Activated T-helper 2 cell treated with anti-CD3 and anti-CD28 coated beads, Interferon-gamma antibody, Interleukin-2, Interleukin-4, amounts not matched to agents 10 μg/mL and 5 μg/mL and 100 μg/mL, durations not matched to agents 14 hours and 24 hours and 36 hours (primary cell): ENCODE data around the gene ST6GALNAC6. TPM values are rescaled to one million over a fixed set of nuclear protein-coding genes. Genes with fewer than 3 reads are reported as not detected.
"Not testable (repeated sequence)": the region's sequence is repeated elsewhere in the genome, so short reads cannot be mapped to it uniquely, and the experiment has no call there.

ENCODE experiments used
- DNase-seq: peaks from one replicate; pipeline ENCODE4 v3.0.0; 2021; ENCODE audit warnings: low spot score
- H3K27ac Mint-ChIP-seq: one replicate; pipeline ENCODE4 v1.8.0; 2021; ENCODE audit warnings: mixed read lengths
- H3K27me3 Mint-ChIP-seq: one replicate; pipeline ENCODE4 v1.8.0; 2021; ENCODE audit warnings: low read depth, mixed read lengths
- H3K36me3 Mint-ChIP-seq: one replicate; pipeline ENCODE4 v1.8.0; 2021; ENCODE audit warnings: low read depth, mixed read lengths
- H3K4me1 Mint-ChIP-seq: one replicate; pipeline ENCODE4 v1.8.0; 2021; ENCODE audit warnings: low read depth, mixed read lengths
- H3K4me3 Mint-ChIP-seq: one replicate; pipeline ENCODE4 v1.8.0; 2021; ENCODE audit warnings: low read depth, mild to moderate bottlenecking, moderate library complexity, mixed read lengths
- H3K9me3 Mint-ChIP-seq: one replicate; pipeline ENCODE4 v1.8.0; 2021; ENCODE audit warnings: mixed read lengths
- intact Hi-C: fragments of 100-400 bp; cut with micrococcal nuclease; formaldehyde crosslinking; loops from one replicate; pipeline ENCODE4 v1.15.1; 2023
- total RNA-seq: library from RNA; stranded (reverse); gene quantifications from 2 replicates; pipeline ENCODE4 v1.2.3, GENCODE V29; 2022

Gene ST6GALNAC6
- total RNA-seq, 1 donor from 2014 or later, result 60.7 TPM

DNA sequence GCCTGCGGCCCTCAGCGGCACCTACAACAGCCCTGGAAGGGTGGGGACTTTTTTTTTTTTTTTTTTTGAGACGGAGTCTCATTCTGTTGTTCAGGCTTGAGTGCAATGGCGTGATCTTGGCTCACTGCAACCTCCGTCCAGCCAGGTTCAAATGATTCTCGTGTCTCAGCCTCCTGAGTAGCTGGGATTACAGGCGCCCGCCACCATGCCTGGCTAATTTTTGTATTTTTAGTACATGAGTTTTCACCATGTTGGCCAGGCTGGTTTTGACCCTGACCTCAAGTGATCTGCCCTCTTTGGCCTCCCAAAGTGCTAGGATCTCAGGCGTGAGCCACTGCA lies 29.3 kb downstream of the ST6GALNAC6 start:
- H3K4me1 Mint-ChIP-seq, H3K27me3 Mint-ChIP-seq, H3K27ac Mint-ChIP-seq, H3K4me3 Mint-ChIP-seq, H3K9me3 Mint-ChIP-seq, H3K36me3 Mint-ChIP-seq, DNase-seq: not testable (repeated sequence)
- intact Hi-C loops, result loop anchor here (2.0 kb wide), 1 partner anchor 135 kb away; the partner anchor contains the start of gene TOR2A

DNA sequence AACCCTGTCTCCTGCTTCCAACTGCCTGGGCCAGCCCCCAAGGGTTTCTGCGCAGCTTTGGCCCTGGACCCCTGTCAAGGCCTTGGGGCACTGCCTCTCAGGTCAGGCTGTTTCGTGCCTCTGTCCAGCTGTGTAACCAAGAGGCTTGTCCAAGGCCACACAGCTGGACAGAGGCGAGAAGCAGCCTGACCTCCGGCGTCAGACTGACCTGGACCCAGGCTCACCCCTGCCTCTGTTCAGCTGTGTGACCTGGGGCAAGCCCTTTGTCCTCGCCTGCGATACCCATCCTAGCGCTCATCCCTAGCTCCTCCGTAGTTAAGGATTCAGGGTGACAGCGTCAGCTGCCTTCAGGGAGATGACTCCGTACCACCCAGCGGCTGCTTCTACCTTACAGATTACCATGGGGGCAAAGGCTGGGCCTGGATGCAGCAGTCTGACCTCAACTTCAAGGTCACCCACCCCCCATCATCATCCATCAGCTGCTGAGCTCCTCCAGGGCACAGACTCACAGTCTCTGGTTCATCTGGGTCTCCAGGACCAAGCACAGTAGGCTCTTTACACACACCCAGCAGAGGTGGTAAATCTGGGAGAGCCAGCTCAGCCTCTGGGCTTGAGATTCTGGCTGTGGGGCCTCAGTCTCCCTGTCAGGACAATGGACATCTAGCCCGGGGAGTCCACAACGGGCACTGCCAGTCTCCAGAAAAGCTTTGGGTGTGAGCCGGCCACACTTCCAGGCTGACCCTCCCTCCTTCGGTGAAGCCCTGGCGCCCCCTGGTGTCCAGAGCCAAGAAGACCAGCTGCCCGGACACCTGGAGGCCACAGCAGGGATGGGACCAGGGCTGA lies 29.9 kb downstream of the ST6GALNAC6 start:
- intact Hi-C loops, result loop anchor here (2.0 to 5.0 kb wide), 2 partner anchors 48 to 135 kb away; partner anchors contain the start of genes ST6GALNAC4 and TOR2A
- no peak overlapping the region for H3K4me3 Mint-ChIP-seq
- peak; percentile 69 for DNase-seq
- H3K36me3 Mint-ChIP-seq, result peaks cover 8% of the 10 kb centered on the region
- H3K27ac Mint-ChIP-seq, result no peak overlapping the region
- H3K4me1 Mint-ChIP-seq, result peaks cover 12% of the 10 kb centered on the region
- H3K9me3 Mint-ChIP-seq, result no peaks in the 10 kb centered on the region
- no peaks in the 10 kb centered on the region for H3K27me3 Mint-ChIP-seq

DNA sequence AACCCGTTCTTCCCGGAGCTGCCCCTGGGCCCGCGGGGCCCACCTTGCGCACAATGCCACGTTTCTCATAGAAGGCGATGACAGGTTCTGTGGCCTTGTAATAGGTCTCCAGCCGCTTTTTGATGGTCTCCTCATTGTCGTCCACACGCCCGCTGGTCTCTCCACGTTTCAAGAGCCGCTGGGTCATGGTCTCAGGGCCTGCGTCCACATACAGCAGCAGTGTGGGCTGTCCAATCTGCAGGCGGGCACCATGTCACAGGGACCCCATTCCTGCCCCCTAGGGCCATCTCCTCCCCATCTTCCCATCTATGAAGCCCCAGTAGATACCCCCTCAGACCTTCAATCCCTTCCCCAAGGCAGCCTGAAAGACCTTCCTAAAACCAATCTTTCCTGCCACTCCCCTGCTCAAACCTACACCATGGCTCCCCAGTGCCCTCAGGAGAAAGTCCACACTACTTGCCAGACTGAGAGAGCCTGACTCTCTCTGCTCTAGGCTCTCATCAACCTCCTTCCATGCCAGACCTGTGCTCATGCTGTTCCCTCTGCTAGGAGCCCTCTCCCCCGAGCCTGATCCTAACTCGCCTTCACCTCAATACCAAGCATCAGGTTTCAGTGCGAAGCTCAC lies 31.0 kb downstream of the ST6GALNAC6 start:
- H3K36me3 Mint-ChIP-seq, result peaks cover 8% of the 10 kb centered on the region
- peaks cover 12% of the 10 kb centered on the region for H3K4me1 Mint-ChIP-seq
- no peak overlapping the region for H3K4me3 Mint-ChIP-seq
- H3K27ac Mint-ChIP-seq, result no peak overlapping the region
- no peaks in the 10 kb centered on the region for H3K27me3 Mint-ChIP-seq
- intact Hi-C loops, result loop anchor here (5.0 kb wide), 1 partner anchor 49 kb away; the partner anchor contains the start of gene ST6GALNAC4
- H3K9me3 Mint-ChIP-seq, result no peaks in the 10 kb centered on the region
- DNase-seq, result no peak

DNA sequence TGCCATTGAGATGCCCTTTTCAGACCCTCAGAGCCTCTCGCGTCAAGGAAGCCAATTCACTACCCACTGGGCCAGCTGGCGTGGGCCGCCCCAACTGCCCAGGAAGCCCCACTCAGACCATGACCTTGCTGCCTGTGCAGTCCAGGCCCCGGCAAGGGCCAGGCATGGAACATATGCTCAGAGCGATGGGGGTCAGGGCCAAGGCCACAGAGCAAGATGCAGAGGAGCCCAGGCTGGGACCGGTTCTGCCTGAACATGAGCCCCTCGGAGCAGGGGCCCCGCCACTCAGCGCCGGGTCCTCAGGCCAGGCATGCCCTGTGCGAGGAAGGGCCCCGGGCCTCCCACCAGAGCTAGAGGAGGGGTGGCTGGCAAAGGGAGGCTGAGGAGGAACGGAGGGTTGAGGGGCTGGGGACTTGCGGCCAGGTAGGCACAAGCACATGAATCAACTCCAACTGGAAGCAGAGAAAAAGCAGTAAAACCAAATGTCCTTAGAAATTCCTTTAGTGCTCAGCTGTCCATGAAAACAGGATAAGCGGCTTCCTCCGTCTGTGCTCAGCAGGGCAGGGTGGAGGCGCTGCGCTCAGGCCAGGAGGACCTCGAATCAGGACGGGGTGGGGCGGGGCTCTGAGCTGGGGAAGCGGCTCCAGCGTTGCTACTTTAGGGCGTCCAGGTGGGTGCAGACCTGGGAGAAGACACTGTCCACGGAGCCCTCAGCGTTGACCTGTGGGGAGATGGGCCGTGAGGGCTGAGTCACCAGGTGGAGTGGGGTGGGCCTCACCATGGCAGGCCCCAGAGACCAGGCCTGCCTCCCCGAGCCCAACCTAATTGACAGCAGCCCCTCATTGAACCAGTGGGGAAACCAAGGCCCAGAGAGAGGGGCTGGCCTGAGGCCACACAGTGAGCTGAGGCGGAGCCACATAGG lies 31.8 kb downstream of the ST6GALNAC6 start:
- Mint-ChIP-seq H3K36me3 (peaks cover 8% of the 10 kb centered on the region), H3K27ac (no peak overlapping the region), H3K4me1 (peaks cover 17% of the 10 kb centered on the region), H3K9me3 (no peaks in the 10 kb centered on the region), H3K4me3 (no peak overlapping the region), H3K27me3 (no peaks in the 10 kb centered on the region)
- intact Hi-C loops, result loop anchor here (5.0 kb wide), 1 partner anchor 50 kb away; the partner anchor contains the start of gene ST6GALNAC4
- DNase-seq, result no peak

DNA sequence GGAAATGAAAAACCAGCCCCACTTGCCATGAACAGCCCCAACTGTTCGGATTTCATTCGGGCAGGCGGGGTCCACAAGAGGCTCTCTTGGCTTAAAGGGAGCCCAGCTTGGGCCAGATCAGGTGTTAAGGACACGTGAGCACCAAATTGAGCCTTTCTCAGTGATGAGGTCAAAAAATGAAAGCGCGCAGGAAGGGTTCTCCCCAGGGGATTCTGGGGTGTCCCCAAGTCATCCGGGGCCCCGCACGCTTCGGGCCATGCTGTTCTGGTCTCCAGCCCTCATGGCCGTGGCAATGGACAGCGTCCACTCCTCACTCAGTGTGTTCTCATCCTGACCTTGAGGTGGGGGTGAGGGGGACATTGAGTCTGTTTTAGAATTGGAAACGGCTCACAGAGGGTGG lies 32.9 kb downstream of the ST6GALNAC6 start:
- Mint-ChIP-seq H3K27ac (no peak overlapping the region), H3K27me3 (no peaks in the 10 kb centered on the region), H3K9me3 (no peaks in the 10 kb centered on the region), H3K36me3 (peaks cover 8% of the 10 kb centered on the region), H3K4me3 (no peak overlapping the region), H3K4me1 (peaks cover 23% of the 10 kb centered on the region)
- DNase-seq, result no peak
- intact Hi-C loops, result loop anchor here (5.0 kb wide), 1 partner anchor 51 kb away; the partner anchor contains the start of gene ST6GALNAC4

DNA sequence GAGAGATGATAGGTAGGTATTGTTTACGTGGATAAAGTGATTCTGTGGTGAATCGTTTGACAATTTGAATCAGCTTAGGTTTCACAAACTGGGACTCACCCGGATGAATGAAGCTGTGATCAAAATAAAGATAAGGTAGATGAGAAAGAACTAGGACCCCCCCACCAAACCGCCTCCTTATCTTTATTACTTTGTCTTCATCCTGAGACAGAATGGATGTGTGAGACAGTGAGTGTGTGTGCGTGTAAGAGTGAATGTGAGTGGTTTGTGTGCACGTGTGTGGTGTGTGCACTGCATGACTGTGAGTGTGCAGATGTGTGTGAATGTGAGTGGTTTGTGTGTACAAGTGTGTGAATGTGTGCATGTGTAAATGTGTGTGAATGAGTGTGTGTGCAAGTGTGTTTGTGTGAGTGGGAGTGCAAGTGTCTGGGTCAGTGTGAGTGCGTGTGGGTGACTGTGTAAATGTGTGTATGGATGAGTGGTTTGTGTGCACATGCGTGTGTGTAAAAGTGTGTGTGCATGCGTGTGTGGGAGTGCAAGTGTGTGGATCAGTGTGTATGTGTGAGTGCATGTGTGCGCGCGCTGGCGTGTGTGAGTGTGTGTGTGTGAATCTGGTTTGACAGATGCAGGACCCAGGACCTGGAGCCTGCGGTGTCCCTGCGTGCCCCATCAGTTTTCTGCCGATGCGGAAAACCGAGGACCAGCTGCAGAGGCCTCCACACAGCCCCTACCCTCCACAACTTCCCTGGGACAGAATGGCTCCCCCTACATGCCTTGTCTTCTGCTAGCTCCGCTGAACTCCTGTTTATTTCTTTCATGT lies 33.5 kb downstream of the ST6GALNAC6 start:
- Mint-ChIP-seq H3K36me3 (peaks cover 8% of the 10 kb centered on the region), H3K27ac (peak overlapping the region; percentile 62), H3K27me3 (no peaks in the 10 kb centered on the region), H3K4me1 (peaks cover 25% of the 10 kb centered on the region), H3K4me3 (no peak overlapping the region), H3K9me3 (no peaks in the 10 kb centered on the region)
- peak; percentile 42 for DNase-seq
- intact Hi-C loops, result loop anchor here (1.0 to 5.0 kb wide), 3 partner anchors 51 to 81 kb away; partner anchors contain the start of gene ST6GALNAC4

DNA sequence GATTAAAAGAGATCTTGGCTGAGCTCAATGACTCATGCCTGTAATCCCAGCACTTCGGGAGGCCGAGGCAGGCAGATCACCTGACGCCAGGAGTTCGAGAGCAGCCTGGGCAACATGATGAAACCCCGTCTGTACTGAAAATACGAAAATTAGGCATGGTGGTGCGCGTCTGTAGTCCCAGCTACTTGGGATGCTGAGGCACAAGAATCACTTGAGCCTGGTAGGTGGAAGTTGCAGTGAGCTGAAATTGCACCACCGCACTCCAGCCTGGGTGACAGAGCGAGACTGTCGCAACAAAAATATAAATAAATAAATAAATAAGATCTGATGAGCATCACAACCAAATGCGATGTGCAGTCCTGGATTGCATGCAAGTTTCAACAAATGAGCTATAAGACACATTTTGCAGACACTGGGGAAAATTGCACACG lies 36.2 kb downstream of the ST6GALNAC6 start:
- intact Hi-C loops, result no loop called here
- Mint-ChIP-seq H3K27me3 (no peaks in the 10 kb centered on the region), H3K9me3 (no peaks in the 10 kb centered on the region), H3K4me1 (peaks cover 25% of the 10 kb centered on the region), H3K27ac (peak overlapping the region; percentile 21), H3K36me3 (peaks cover 4% of the 10 kb centered on the region), H3K4me3 (no peak overlapping the region)
- no peak for DNase-seq

DNA sequence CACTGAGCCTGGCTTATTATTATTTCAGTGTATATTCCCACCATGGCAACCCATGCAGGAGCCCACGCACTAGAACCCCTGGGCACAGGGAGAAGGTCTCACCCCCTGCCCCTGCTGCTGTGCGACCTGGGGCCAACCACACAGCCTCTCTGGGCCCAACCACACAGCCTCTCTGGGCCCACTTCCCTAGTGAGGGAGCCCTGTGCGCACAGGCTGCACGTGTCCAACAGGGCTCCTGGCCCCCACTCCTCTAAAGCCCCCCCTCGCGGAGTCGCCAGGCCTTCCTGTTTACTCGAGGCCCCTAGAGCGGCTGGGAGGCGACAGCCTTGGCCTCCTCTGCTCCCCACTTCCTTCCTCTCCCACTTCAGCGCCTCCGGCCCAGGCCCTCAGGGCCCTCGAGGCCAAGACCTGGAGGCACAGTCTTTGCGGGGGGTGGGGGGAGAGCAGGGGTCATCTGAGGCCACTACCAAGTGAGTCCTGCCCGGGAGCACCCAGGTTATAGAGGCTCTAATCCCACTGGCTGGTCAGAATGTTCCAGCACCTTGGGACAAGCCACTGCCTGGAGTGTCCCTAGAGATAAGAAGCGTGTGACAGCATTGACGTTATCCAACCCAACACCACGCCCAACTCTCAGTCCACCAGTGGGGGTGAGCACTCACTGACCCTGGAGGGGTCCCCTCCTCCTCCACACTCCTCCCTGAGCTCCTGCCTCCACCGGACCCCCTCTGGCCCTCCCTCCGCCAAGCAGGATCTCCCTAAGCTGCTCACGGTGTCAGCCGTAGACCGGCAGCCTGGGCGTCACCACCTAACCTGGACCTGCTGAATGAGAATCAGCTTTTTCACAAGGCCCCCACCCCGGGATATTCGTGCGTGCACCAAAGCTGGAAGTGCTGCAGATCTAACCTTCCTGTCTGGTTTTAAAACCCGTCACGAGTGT lies 37.1 kb downstream of the ST6GALNAC6 start:
- H3K27ac Mint-ChIP-seq, result peak overlapping the region; percentile 46
- H3K27me3 Mint-ChIP-seq, result no peaks in the 10 kb centered on the region
- no peaks in the 10 kb centered on the region for H3K9me3 Mint-ChIP-seq
- DNase-seq, result peak; percentile 35
- intact Hi-C loops, result no loop called here
- no peak overlapping the region for H3K4me3 Mint-ChIP-seq
- peaks cover 4% of the 10 kb centered on the region for H3K36me3 Mint-ChIP-seq
- H3K4me1 Mint-ChIP-seq, result peaks cover 25% of the 10 kb centered on the region

DNA sequence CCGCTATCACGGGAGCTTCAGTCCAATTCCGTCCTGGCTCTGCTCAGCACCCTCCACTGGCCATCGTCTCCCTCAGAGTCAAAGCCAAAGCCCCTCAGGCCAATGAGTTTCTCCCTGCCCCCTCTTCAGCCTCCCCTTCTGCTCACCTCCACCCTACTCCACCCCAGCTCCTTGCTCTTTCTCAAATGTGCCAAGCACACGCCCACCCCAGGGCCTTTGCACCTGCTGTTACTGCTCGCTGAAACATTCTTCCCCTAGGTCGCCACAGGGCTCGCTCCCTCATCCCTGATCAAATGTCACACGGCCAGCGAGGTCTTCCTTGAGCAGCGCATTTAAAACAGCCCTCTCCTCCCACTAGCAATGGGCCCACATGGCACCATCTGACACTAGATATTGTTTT lies 38.6 kb downstream of the ST6GALNAC6 start:
- peaks cover 2% of the 10 kb centered on the region for H3K36me3 Mint-ChIP-seq
- peaks cover 23% of the 10 kb centered on the region for H3K4me1 Mint-ChIP-seq
- DNase-seq, result no peak
- intact Hi-C loops, result no loop called here
- H3K27ac Mint-ChIP-seq, result peak overlapping the region; percentile 2
- H3K9me3 Mint-ChIP-seq, result no peaks in the 10 kb centered on the region
- H3K27me3 Mint-ChIP-seq, result no peaks in the 10 kb centered on the region
- H3K4me3 Mint-ChIP-seq, result no peak overlapping the region

DNA sequence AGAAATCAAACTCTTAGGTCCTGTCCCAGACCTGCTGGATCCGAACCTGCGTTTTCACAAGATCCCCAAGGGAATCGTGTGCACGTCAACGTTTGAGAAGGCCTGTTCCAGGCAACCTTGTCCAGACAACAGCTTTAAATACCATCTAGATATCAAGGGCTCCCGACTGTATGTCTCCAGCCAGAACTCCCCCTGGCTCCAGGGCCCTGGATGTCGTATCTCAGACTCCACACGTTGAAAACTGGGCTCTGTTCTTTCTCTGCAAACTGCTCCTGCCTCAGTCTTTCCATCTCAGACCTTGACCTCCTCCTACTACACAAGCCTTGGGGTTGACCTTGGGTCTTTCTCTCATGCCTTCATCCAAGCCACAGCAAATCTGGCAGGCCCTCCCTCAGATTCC lies 39.1 kb downstream of the ST6GALNAC6 start:
- intact Hi-C loops, result no loop called here
- H3K9me3 Mint-ChIP-seq, result no peaks in the 10 kb centered on the region
- no peaks in the 10 kb centered on the region for H3K36me3 Mint-ChIP-seq
- H3K27me3 Mint-ChIP-seq, result no peaks in the 10 kb centered on the region
- no peak overlapping the region for H3K4me3 Mint-ChIP-seq
- no peak overlapping the region for H3K27ac Mint-ChIP-seq
- DNase-seq, result no peak
- peaks cover 18% of the 10 kb centered on the region for H3K4me1 Mint-ChIP-seq

DNA sequence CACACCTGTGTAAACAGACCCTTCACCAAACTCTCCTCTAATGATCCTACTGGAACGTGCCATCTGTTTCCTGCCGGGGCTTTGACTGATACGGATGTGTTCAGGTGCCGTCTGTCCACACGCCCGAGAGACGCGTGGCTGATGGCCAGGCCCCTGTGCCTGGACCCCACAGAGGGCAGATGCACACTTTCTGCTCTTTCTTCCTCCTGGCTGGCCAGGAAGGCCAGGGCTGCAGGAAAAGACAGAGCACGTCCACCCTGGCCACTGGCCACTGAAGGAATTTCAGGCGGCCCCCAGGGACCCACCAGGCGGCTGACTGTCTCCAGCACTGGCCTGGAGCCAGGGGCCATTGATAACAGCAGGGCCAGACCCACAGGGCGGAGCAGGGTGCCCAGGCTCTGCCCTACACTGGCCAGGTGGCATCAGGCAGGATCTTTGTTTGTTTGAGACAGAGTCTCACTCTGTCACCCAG lies 41.3 kb downstream of the ST6GALNAC6 start:
- intact Hi-C loops, result no loop called here
- no peaks in the 10 kb centered on the region for H3K9me3 Mint-ChIP-seq
- H3K4me1 Mint-ChIP-seq, result peaks cover 14% of the 10 kb centered on the region
- no peak for DNase-seq
- H3K27ac Mint-ChIP-seq, result no peak overlapping the region
- H3K27me3 Mint-ChIP-seq, result no peaks in the 10 kb centered on the region
- H3K36me3 Mint-ChIP-seq, result no peaks in the 10 kb centered on the region
- no peak overlapping the region for H3K4me3 Mint-ChIP-seq
